WTC11 (cell line): Measurements from ENCODE around the gene ALDH3A2. TPM values are rescaled to one million over a fixed set of nuclear protein-coding genes. Genes with fewer than 3 reads are reported as not detected.

Experiments
- ATAC-seq: fragments of 200-7000 bp; cut with Tn5 transposase; 2 replicates; pipeline ENCODE4 v1.10.0; 2021; ENCODE audit warnings: mild to moderate bottlenecking, moderate library complexity
- CTCF ChIA-PET: fragments of 300-600 bp; sonication (Branson Sonifier 250); formaldehyde crosslinking; loops from one replicate; lab custom pipeline; 2021; ENCODE audit warnings: antibody characterized with exemption; lab: Charles Lee
- POLR2A ChIA-PET: fragments of 350-600 bp; sonication (Branson Sonifier 250); formaldehyde crosslinking; loops from one replicate; lab custom pipeline; 2021; ENCODE audit warnings: antibody characterized with exemption; lab: Charles Lee
- DNase-seq: peaks from one replicate; pipeline ENCODE4 v3.0.0; 2021; ENCODE audit warnings: low spot score
- H3K27ac Mint-ChIP-seq: 2 replicates; pipeline ENCODE4 v1.8.0; 2021; ENCODE audit warnings: mixed read lengths
- H3K27me3 Mint-ChIP-seq: 2 replicates; pipeline ENCODE4 v1.8.0; 2021; ENCODE audit warnings: low read depth, mild to moderate bottlenecking, moderate library complexity, mixed read lengths
- H3K36me3 Mint-ChIP-seq: 2 replicates; pipeline ENCODE4 v1.8.0; 2021; ENCODE audit warnings: mixed read lengths
- H3K4me1 Mint-ChIP-seq: 2 replicates; pipeline ENCODE4 v1.8.0; 2022; ENCODE audit warnings: mixed read lengths
- H3K4me3 Mint-ChIP-seq: 2 replicates; pipeline ENCODE4 v1.8.0; 2021; ENCODE audit warnings: mild to moderate bottlenecking, moderate library complexity, mixed read lengths
- H3K9me3 Mint-ChIP-seq: 2 replicates; pipeline ENCODE4 v1.8.0; 2021; ENCODE audit warnings: mixed read lengths
- ATF3 ChIP-seq: sonication (generic); formaldehyde crosslinking; conservative IDR thresholded peaks from 2 replicates; pipeline ENCODE4 v1.8.1; 2022; ENCODE audit warnings: mild to moderate bottlenecking, missing genetic modification reagents
- CREM ChIP-seq: sonication (generic); formaldehyde crosslinking; IDR thresholded peaks from 2 replicates; pipeline ENCODE4 v1.8.1; 2022; ENCODE audit warnings: mild to moderate bottlenecking, missing genetic modification reagents, moderate library complexity
- GRHL2 ChIP-seq: fragments of 250-450 bp; sonication (Bioruptor Pico); IDR thresholded peaks from 2 replicates; pipeline ENCODE4 v1.8.0; 2022; ENCODE audit warnings: mild to moderate bottlenecking, moderate library complexity; ENCODE audit not compliant: insufficient replicate concordance, severe bottlenecking
- HMGXB4 ChIP-seq: sonication (generic); formaldehyde crosslinking; IDR thresholded peaks from 2 replicates; pipeline ENCODE4 v1.8.1; 2023; ENCODE audit warnings: mild to moderate bottlenecking, moderate library complexity, missing genetic modification reagents
- JUN ChIP-seq: sonication (generic); formaldehyde crosslinking; IDR thresholded peaks from 2 replicates; pipeline ENCODE4 v1.8.0; 2023; ENCODE audit warnings: mild to moderate bottlenecking, missing genetic modification reagents
- MLX ChIP-seq: sonication (generic); formaldehyde crosslinking; IDR thresholded peaks from 2 replicates; pipeline ENCODE4 v1.8.1; 2023; ENCODE audit warnings: mild to moderate bottlenecking, missing genetic modification reagents, moderate library complexity
- NR1H2 ChIP-seq: sonication (generic); formaldehyde crosslinking; IDR thresholded peaks from 2 replicates; pipeline ENCODE4 v1.9.0; 2021; ENCODE audit warnings: mild to moderate bottlenecking, moderate library complexity, missing genetic modification reagents
- OVOL2 ChIP-seq: fragments of 250-450 bp; sonication (Bioruptor Pico); IDR thresholded peaks from 2 replicates; pipeline ENCODE4 v1.9.0; 2021; ENCODE audit warnings: mild to moderate bottlenecking, borderline replicate concordance
- PREB ChIP-seq: sonication (generic); formaldehyde crosslinking; IDR thresholded peaks from 2 replicates; pipeline ENCODE4 v1.8.1; 2022; ENCODE audit warnings: mild to moderate bottlenecking, missing genetic modification reagents, moderate library complexity, borderline replicate concordance
- TCF7 ChIP-seq: sonication (generic); formaldehyde crosslinking; IDR thresholded peaks from 2 replicates; pipeline ENCODE4 v1.8.0; 2022; ENCODE audit warnings: mild to moderate bottlenecking, low read depth, missing genetic modification reagents, moderate library complexity
- TP53 ChIP-seq: sonication (generic); formaldehyde crosslinking; IDR thresholded peaks from 2 replicates; pipeline ENCODE4 v1.8.1; 2023; ENCODE audit warnings: mild to moderate bottlenecking, missing genetic modification reagents
- USF1 ChIP-seq: sonication (generic); formaldehyde crosslinking; IDR thresholded peaks from 2 replicates; pipeline ENCODE4 v1.8.0; 2022; ENCODE audit warnings: mild to moderate bottlenecking, missing genetic modification reagents
- ZNF263 ChIP-seq: sonication (generic); formaldehyde crosslinking; IDR thresholded peaks from 2 replicates; pipeline ENCODE4 v1.8.1; 2022; ENCODE audit warnings: low read depth, mild to moderate bottlenecking, moderate library complexity, missing genetic modification reagents
- ZNF317 ChIP-seq: sonication (generic); formaldehyde crosslinking; IDR thresholded peaks from 2 replicates; pipeline ENCODE4 v1.8.1; 2023; ENCODE audit warnings: low read depth, mild to moderate bottlenecking, moderate library complexity, missing genetic modification reagents, borderline replicate concordance
- total RNA-seq: library from RNA; stranded (reverse); gene quantifications from 3 replicates; pipeline ENCODE4 v1.2.3, GENCODE V29; 2021
- TF ChIP-seq, protein P1 (sequence below): sonication (generic); formaldehyde crosslinking; IDR thresholded peaks from 2 replicates; pipeline ENCODE4 v1.8.0; 2022; ENCODE audit warnings: mild to moderate bottlenecking, missing genetic modification reagents
- TF ChIP-seq, protein P2 (sequence below): sonication (generic); formaldehyde crosslinking; IDR thresholded peaks from 2 replicates; pipeline ENCODE4 v1.8.0; 2023; ENCODE audit warnings: missing genetic modification reagents
- TF ChIP-seq, protein P3 (sequence below): sonication (generic); formaldehyde crosslinking; IDR thresholded peaks from 2 replicates; pipeline ENCODE4 v1.8.1; 2022; ENCODE audit warnings: low read depth, mild to moderate bottlenecking, moderate library complexity, missing genetic modification reagents, borderline replicate concordance

Gene ALDH3A2
- total RNA-seq, 1 experiment from 2014 or later, result 68.5 TPM

DNA sequence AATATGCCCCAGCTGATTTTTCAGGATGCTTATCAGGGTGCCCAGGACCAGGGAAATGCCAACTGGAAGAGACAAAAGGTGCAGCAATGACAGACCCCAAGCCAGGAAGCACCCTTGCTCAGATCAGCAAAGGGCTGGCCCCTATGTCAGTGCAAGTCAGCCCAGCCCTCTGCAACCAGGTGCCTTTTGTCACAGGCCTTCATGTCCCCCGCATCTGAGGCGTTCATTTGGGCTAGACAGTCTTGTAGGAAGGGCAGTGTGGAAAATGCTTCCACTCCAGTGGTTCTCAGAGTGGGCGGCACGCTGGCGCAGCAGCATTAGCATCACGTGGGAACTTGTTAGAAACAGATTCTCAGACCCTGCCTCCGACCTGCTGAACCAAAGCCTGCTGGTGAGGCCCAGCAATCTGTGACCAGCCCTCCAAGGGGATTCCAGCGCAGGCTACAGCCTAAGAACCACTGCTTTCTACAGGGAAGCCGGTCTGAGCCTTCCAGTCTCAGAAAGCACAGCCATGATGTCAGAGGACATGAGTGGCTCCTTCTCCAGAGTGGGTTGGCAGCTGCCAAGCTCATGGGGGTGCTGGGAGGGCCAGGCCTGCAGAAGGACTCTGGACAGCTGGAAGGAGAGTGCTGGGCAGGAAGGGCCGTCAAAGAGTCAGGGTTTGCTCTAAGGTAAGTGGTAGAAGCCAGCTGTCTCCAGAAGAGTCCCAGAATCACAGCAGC is 54.7 kb downstream of the ALDH3A2 start:
- Mint-ChIP-seq H3K9me3 (no peaks in the 10 kb centered on the region), H3K4me1 (peaks cover 26% of the 10 kb centered on the region), H3K4me3 (no peak overlapping the region), H3K27me3 (no peaks in the 10 kb centered on the region; the same call in 1 of the 2 replicates), H3K36me3 (no peaks in the 10 kb centered on the region), H3K27ac (peak overlapping the region; percentile 70)
- no peak for TF ChIP-seq TP53 (CRISPR knock-in tag)
- no peak for TF ChIP-seq CREM (CRISPR knock-in tag)
- no peak for TF ChIP-seq TCF7 (CRISPR knock-in tag)
- DNase-seq, result no peak
- POLR2A ChIA-PET, result no interaction called here
- ATAC-seq, result no peak
- CTCF ChIA-PET, result interaction anchor here (1.4 to 1.9 kb wide), 3 partner anchors 42 to 341 kb away, joined by 4 to 6 read pairs (median 4); partner anchors contain the start of gene B9D1

- Mint-ChIP-seq H3K9me3 (no peaks in the 10 kb centered on the region), H3K27ac (peak overlapping the region; percentile 19), H3K4me1 (peaks cover 26% of the 10 kb centered on the region), H3K27me3 (no peaks in the 10 kb centered on the region), H3K4me3 (no peak overlapping the region), H3K36me3 (no peaks in the 10 kb centered on the region)
- ChIA-PET CTCF (interaction anchor here (0.6 to 2.1 kb wide), 7 partner anchors 13 to 341 kb away, joined by 3 to 6 read pairs (median 4); partner anchors contain the start of genes B9D1 and SLC47A2), POLR2A (interaction anchor here (0.6 to 0.8 kb wide), 3 partner anchors 55 to 123 kb away, joined by 3 to 5 read pairs (median 4); partner anchors contain the start of gene ALDH3A2)
- TF ChIP-seq ZNF263 (CRISPR knock-in tag) (no peak), CREM (CRISPR knock-in tag) (no peak), USF1 (CRISPR knock-in tag) (no peak), ATF3 (CRISPR knock-in tag) (no peak), ZNF317 (CRISPR knock-in tag) (no peak), HMGXB4 (CRISPR knock-in tag) (no peak), GRHL2 (CRISPR knock-in tag) (no peak), TCF7 (CRISPR knock-in tag) (no peak), MLX (no peak), JUN (CRISPR knock-in tag) (no peak), PREB (CRISPR knock-in tag) (no peak), NR1H2 (CRISPR knock-in tag) (no peak), OVOL2 (CRISPR knock-in tag) (no peak)
- TF ChIP-seq, protein P1, sequence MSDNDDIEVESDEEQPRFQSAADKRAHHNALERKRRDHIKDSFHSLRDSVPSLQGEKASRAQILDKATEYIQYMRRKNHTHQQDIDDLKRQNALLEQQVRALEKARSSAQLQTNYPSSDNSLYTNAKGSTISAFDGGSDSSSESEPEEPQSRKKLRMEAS (CRISPR knock-in tag), result no peak
- TF ChIP-seq, protein P2, sequence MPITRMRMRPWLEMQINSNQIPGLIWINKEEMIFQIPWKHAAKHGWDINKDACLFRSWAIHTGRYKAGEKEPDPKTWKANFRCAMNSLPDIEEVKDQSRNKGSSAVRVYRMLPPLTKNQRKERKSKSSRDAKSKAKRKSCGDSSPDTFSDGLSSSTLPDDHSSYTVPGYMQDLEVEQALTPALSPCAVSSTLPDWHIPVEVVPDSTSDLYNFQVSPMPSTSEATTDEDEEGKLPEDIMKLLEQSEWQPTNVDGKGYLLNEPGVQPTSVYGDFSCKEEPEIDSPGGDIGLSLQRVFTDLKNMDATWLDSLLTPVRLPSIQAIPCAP (CRISPR knock-in tag), result no peak
- TF ChIP-seq, protein P3, sequence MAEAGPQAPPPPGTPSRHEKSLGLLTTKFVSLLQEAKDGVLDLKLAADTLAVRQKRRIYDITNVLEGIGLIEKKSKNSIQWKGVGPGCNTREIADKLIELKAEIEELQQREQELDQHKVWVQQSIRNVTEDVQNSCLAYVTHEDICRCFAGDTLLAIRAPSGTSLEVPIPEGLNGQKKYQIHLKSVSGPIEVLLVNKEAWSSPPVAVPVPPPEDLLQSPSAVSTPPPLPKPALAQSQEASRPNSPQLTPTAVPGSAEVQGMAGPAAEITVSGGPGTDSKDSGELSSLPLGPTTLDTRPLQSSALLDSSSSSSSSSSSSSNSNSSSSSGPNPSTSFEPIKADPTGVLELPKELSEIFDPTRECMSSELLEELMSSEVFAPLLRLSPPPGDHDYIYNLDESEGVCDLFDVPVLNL (CRISPR knock-in tag), result no peak
- peak; percentile 44 for ATAC-seq
- DNase-seq, result no peak
Measured at GRCh38 chr17:19703828-19704613, 55.5 kb downstream of the ALDH3A2 start.
